LNCaP clone FGC (cell line): Measurements from ENCODE around the gene CDC42BPA.
"Not testable (repeated sequence)": the region's sequence is repeated elsewhere in the genome, so short reads cannot be mapped to it uniquely, and the experiment has no call there.

Experiments
- DNase-seq: peaks from one replicate; pipeline ENCODE4 v3.0.0-alpha.2; 2011; ENCODE audit warnings: low read depth
- H3K4me3 ChIP-seq: 2 replicates; pipeline ENCODE4 v1.5.1; 2011; ENCODE audit warnings: mild to moderate bottlenecking, low read depth, low read length, control low read depth
- CTCF ChIP-seq: IDR thresholded peaks from 2 replicates; pipeline ENCODE4 v1.5.1; 2012; ENCODE audit warnings: mild to moderate bottlenecking; ENCODE audit not compliant: control insufficient read depth, insufficient read depth; ENCODE audit errors: extremely low read depth

The CDC42BPA gene

DNA sequence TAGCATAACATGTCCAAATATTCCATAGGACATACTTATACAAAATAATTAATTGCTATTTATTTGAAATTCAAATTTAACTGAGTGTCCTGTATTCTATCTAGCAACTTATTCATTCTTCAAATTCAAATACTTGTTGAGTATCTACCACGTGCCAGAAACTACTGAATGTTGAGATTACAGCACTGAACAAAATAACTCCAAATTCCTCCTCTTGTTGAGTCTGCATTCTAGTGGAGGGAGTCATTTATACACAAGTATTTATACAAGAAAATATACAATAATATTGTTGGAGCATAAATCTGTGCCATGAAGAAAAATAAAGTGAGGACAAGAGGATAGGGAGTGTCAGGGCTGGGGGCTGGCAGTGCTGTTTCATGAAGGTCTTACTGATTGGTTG is 43.7 kb upstream of the CDC42BPA start:
- no peak for TF ChIP-seq CTCF
- DNase-seq = no peak

DNA sequence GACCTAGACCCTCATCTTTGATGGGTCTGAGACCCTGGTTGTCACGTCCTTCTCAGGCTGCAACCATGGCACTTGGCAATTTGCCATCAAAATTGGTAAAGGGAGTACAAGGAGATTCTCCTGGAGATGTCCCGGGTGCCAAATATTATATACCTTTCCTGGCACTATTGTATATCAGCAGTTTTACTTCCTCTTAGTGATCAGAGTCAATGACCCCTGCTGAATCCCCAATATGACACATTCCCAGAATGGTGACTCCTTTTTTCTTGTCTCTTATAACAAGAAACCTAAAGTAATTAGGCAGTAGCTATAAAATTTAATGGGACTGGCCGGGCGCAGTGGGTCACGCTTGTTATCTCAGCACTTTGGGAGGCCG is 39.6 kb upstream of the CDC42BPA start:
- H3K4me3 ChIP-seq = no peak overlapping the region
- no peak for TF ChIP-seq CTCF
- no peak for DNase-seq

More for the DNA sequence above, 43.7 kb upstream of the CDC42BPA start:
- no peak overlapping the region for H3K4me3 ChIP-seq

GRCh38 chr1:227357171-227357926 is 39.1 kb upstream of the CDC42BPA start:
- no peak for DNase-seq
- TF ChIP-seq CTCF = no peak
- no peak overlapping the region for H3K4me3 ChIP-seq

DNA sequence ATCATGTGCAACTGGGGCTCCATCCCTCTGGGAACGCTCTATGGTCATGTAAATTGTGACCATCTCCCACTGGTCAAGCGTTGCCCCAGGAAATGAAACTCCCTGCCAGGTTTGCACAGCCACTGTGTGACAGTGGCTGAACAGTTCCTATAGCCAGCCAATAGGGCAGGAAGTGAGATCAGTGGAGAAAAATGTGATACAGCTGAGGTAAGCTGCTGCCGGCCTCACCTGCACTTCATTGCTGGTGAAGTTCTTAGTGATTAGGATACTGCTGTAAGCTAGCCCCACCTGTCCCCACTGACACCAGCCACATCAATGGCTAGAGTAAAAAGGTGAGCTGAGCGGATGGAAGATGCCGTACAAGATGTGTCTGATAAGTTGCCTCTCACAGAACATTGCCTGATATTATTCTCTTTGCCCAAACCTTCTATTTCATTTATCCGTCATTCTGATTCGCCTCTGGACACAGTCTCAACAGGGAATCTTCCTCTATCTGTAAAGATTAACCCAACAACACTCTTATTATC is 38.4 kb upstream of the CDC42BPA start:
- DNase-seq = no peak
- H3K4me3 ChIP-seq = no peak overlapping the region
- TF ChIP-seq CTCF = no peak

DNA sequence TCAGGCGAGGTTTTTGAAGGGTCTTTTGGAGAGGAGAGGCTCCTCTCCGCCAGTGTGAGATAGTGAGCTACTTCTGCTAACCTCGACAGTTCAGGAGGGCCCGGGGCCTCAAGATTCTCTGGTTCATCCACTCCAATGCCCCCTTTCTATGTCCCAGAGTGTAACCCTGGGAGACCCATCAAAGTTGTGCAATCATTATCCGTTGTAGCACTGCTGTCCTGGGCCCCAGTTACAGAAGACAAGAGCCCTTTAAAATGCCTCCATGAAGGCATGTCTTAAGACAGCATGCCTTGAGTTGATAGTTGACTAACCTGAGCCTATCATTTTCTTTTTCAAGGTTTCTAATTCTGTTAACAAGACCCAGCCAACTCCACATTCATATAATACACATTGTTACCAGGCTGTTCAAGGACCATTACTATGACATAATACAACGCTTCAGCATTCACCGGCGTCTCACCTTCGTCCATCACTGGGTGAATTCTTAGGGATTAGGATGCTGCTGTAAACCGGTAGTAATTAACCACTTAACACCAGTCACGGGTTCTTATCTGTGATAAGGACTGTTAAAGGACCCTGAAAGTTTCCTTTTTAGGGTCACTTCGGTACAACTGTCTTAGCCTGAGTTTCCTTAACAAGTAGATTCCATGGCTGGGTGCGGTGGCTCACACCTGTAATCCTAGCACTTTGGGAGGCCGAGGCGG is 37.4 kb upstream of the CDC42BPA start:
- DNase-seq = no peak
- TF ChIP-seq CTCF = no peak
- no peak overlapping the region for H3K4me3 ChIP-seq

DNA sequence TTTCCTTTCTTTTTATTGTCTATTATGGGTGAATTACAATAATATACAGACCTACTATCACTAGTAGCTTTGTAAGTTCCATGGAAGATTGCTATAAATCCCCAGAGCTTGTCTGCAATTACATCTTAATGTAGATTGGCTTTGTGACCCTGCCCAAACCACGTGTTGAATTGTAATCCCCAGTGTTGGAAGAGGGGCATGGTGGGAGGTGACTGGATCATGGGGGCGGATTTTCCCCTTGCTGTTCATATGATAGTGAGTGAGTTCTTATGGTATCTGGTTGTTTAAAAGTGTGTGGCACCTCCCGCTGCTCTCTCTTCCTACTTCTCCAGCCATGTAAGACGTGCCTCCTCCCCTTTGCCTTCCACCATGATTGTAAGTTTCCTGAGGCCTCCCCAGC is 34.9 kb upstream of the CDC42BPA start:
- TF ChIP-seq CTCF = no peak
- no peak for DNase-seq
- no peak overlapping the region for H3K4me3 ChIP-seq

DNA sequence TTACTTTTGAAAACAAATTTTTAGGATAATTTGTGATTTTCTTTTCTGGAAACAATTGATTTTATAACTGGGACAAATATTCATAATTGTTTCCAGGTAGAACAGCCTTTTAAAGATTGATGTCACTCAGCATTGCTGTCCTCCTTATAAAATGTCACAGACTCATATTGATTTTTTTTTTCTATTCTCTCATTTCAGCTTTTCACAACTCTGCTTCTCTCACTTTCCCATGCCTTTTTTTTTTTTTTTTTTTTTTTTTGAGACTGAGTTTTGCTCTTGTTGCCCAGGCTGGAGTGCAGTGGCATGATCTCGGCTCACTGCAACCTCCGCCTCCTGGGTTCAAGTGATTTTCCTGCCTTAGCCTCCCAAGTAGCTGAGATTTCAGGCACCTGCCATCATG is 33.9 kb upstream of the CDC42BPA start:
- H3K4me3 ChIP-seq, DNase-seq: not testable (repeated sequence)
